Neural cell (in vitro differentiated cells): Measurements from ENCODE around the gene GFRA1. TPM values are rescaled to one million over a fixed set of nuclear protein-coding genes. Genes with fewer than 3 reads are reported as not detected.

Experiments used
- H2AFZ ChIP-seq: fragments of 200-600, 300-800 bp; sonication (generic), shearing (Covaris generic); 2 replicates; pipeline ENCODE4 v1.6.0; 2014; ENCODE audit warnings: low read depth, mild to moderate bottlenecking, antibody characterized with exemption, low read length, moderate library complexity
- H3F3A ChIP-seq: fragments of 200-600 bp; shearing (Covaris generic); 2 replicates; pipeline ENCODE4 v1.6.1; 2016; ENCODE audit warnings: mild to moderate bottlenecking, moderate library complexity, mixed read lengths, antibody characterized with exemption, low read length; ENCODE audit not compliant: insufficient read depth, poor library complexity, severe bottlenecking
- H3K27ac ChIP-seq: fragments of 200-600, 300-800 bp; sonication (generic), shearing (Covaris generic); 2 replicates; pipeline ENCODE4 v1.5.1; 2014; ENCODE audit warnings: mild to moderate bottlenecking, low read length, moderate library complexity
- H3K27me3 ChIP-seq: fragments of 300-800, 200-600 bp; sonication (generic), shearing (Covaris generic); 2 replicates; pipeline ENCODE4 v1.6.0; 2014; ENCODE audit warnings: mild to moderate bottlenecking, low read depth, low read length, moderate library complexity; ENCODE audit not compliant: insufficient read depth
- H3K36me3 ChIP-seq: fragments of 300-800, 200-600 bp; sonication (generic), shearing (Covaris generic); 2 replicates; pipeline ENCODE4 v1.5.1; 2014; ENCODE audit warnings: mild to moderate bottlenecking, antibody characterized with exemption, low read length, moderate library complexity; ENCODE audit not compliant: insufficient read depth
- H3K4me2 ChIP-seq: fragments of 300-800, 200-600 bp; sonication (generic), shearing (Covaris generic); 2 replicates; pipeline ENCODE4 v1.6.0; 2014; ENCODE audit warnings: mild to moderate bottlenecking, low read length
- H3K4me3 ChIP-seq: fragments of 300-800, 200-600 bp; sonication (generic), shearing (Covaris generic); 2 replicates; pipeline ENCODE4 v1.5.1; 2014; ENCODE audit warnings: mild to moderate bottlenecking, low read length, moderate library complexity
- H3K79me2 ChIP-seq: fragments of 200-600 bp; shearing (Covaris generic); replicated peaks from 2 replicates; pipeline ENCODE4 v1.6.0; 2014; ENCODE audit warnings: mild to moderate bottlenecking, low read length, moderate library complexity; ENCODE audit not compliant: insufficient read depth
- H3K9ac ChIP-seq: fragments of 300-800, 200-600 bp; sonication (generic), shearing (Covaris generic); 2 replicates; pipeline ENCODE4 v1.6.1; 2016; ENCODE audit warnings: mild to moderate bottlenecking, low read length, mixed read lengths
- H3K9me2 ChIP-seq: fragments of 200-600 bp; shearing (Covaris generic); 2 replicates; pipeline ENCODE4 v1.6.1; 2016; ENCODE audit warnings: mild to moderate bottlenecking, low read length, mixed read lengths; ENCODE audit not compliant: insufficient read depth
- H3K9me3 ChIP-seq: fragments of 200-600, 300-800 bp; sonication (generic), shearing (Covaris generic); 2 replicates; pipeline ENCODE4 v1.6.1; 2016; ENCODE audit warnings: mild to moderate bottlenecking, mixed run types, low read length, moderate library complexity, mixed read lengths
- H4K20me1 ChIP-seq: fragments of 200-600 bp; shearing (Covaris generic); 2 replicates; pipeline ENCODE4 v1.6.1; 2016; ENCODE audit warnings: mild to moderate bottlenecking, mixed run types; ENCODE audit not compliant: insufficient read depth
- EP300 ChIP-seq: fragments of 450-650 bp; conservative IDR thresholded peaks from 2 replicates; pipeline ENCODE4 v1.6.1; 2014; ENCODE audit warnings: antibody characterized with exemption, mild to moderate bottlenecking, moderate library complexity; ENCODE audit not compliant: poor library complexity, severe bottlenecking
- EZH2 ChIP-seq: fragments of 200-600, 300-800 bp; shearing (Covaris generic), sonication (generic); IDR thresholded peaks from 2 replicates; pipeline ENCODE4 v1.6.1; 2014; ENCODE audit warnings: antibody characterized with exemption, low read length, borderline replicate concordance, mild to moderate bottlenecking; ENCODE audit not compliant: insufficient read depth, poor library complexity, severe bottlenecking
- MXI1 ChIP-seq: fragments of 450-650 bp; conservative IDR thresholded peaks from 2 replicates; pipeline ENCODE4 v1.6.1; 2014; ENCODE audit warnings: antibody characterized with exemption, mild to moderate bottlenecking; ENCODE audit not compliant: poor library complexity, severe bottlenecking
- POLR2AphosphoS5 ChIP-seq: IDR thresholded peaks from 2 replicates; pipeline ENCODE4 v1.6.1; 2012
- RAD21 ChIP-seq: fragments of 450-650 bp; conservative IDR thresholded peaks from 2 replicates; pipeline ENCODE4 v1.6.1; 2014; ENCODE audit warnings: antibody characterized with exemption, mild to moderate bottlenecking, moderate library complexity
- SMC3 ChIP-seq: fragments of 450-650 bp; conservative IDR thresholded peaks from 2 replicates; pipeline ENCODE4 v1.6.1; 2014; ENCODE audit warnings: antibody characterized with exemption, mild to moderate bottlenecking, moderate library complexity; ENCODE audit not compliant: poor library complexity
- TAF1 ChIP-seq: IDR thresholded peaks from 2 replicates; pipeline ENCODE4 v1.6.1; 2012; ENCODE audit warnings: low read depth
- polyA plus RNA-seq: library from polyadenylated mRNA; depleted of rRNA; stranded (reverse); fragments of >200 nt; gene quantifications from 2 replicates; pipeline ENCODE4 v1.2.3, GENCODE V29; 2014
- TF ChIP-seq, protein P1 (sequence below): fragments of 450-650 bp; IDR thresholded peaks from 2 replicates; pipeline ENCODE4 v1.5.1; 2014; ENCODE audit warnings: antibody characterized with exemption, mild to moderate bottlenecking, moderate library complexity; ENCODE audit not compliant: poor library complexity, severe bottlenecking
- TF ChIP-seq, protein P2 (sequence below): IDR thresholded peaks from 2 replicates; pipeline ENCODE4 v1.6.1; 2012; ENCODE audit warnings: borderline replicate concordance

GFRA1 gene
- polyA plus RNA-seq, 1 donor from 2014 or later, result 2.3 TPM

DNA sequence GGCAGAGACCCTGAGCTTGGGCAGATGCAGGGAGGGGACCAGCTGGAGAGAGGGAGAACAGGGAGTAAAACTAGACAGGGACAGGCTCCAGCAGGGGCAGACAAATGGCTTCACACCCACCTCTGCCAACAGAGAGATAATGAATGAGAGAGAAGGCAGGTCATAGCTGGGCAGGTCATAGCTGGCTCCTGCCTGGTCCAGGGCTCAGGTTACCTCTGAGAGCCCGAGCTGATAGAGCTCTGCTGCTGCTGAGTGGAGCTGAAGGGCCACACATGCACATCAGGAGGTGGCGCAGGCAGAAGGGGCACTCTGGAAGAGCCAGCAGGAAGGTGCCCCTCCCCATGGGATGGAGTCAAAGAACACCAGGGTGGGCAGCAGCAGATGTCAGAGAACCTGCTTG lies 154.2 kb downstream of the GFRA1 start:
- Histone ChIP-seq H3K79me2 (no peaks in the 10 kb centered on the region), H3K9me3 (no peaks in the 10 kb centered on the region), H3F3A (no peaks in the 10 kb centered on the region), H4K20me1 (no peaks in the 10 kb centered on the region), H3K27me3 (no peaks in the 10 kb centered on the region), H3K9me2 (no peaks in the 10 kb centered on the region), H3K9ac (no peak overlapping the region), H2AFZ (no peak overlapping the region), H3K36me3 (no peaks in the 10 kb centered on the region), H3K4me3 (no peak overlapping the region), H3K27ac (no peak overlapping the region), H3K4me2 (no peak overlapping the region)
- TF ChIP-seq EZH2, result no peak
- no peak for TF ChIP-seq MXI1
- no peak for TF ChIP-seq SMC3
- TF ChIP-seq EP300, result no peak
- TF ChIP-seq, protein P1, sequence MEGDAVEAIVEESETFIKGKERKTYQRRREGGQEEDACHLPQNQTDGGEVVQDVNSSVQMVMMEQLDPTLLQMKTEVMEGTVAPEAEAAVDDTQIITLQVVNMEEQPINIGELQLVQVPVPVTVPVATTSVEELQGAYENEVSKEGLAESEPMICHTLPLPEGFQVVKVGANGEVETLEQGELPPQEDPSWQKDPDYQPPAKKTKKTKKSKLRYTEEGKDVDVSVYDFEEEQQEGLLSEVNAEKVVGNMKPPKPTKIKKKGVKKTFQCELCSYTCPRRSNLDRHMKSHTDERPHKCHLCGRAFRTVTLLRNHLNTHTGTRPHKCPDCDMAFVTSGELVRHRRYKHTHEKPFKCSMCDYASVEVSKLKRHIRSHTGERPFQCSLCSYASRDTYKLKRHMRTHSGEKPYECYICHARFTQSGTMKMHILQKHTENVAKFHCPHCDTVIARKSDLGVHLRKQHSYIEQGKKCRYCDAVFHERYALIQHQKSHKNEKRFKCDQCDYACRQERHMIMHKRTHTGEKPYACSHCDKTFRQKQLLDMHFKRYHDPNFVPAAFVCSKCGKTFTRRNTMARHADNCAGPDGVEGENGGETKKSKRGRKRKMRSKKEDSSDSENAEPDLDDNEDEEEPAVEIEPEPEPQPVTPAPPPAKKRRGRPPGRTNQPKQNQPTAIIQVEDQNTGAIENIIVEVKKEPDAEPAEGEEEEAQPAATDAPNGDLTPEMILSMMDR, result no peak
- no peak for TF ChIP-seq RAD21
- TF ChIP-seq, protein P2, sequence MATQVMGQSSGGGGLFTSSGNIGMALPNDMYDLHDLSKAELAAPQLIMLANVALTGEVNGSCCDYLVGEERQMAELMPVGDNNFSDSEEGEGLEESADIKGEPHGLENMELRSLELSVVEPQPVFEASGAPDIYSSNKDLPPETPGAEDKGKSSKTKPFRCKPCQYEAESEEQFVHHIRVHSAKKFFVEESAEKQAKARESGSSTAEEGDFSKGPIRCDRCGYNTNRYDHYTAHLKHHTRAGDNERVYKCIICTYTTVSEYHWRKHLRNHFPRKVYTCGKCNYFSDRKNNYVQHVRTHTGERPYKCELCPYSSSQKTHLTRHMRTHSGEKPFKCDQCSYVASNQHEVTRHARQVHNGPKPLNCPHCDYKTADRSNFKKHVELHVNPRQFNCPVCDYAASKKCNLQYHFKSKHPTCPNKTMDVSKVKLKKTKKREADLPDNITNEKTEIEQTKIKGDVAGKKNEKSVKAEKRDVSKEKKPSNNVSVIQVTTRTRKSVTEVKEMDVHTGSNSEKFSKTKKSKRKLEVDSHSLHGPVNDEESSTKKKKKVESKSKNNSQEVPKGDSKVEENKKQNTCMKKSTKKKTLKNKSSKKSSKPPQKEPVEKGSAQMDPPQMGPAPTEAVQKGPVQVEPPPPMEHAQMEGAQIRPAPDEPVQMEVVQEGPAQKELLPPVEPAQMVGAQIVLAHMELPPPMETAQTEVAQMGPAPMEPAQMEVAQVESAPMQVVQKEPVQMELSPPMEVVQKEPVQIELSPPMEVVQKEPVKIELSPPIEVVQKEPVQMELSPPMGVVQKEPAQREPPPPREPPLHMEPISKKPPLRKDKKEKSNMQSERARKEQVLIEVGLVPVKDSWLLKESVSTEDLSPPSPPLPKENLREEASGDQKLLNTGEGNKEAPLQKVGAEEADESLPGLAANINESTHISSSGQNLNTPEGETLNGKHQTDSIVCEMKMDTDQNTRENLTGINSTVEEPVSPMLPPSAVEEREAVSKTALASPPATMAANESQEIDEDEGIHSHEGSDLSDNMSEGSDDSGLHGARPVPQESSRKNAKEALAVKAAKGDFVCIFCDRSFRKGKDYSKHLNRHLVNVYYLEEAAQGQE, result no peak
- no peak for TF ChIP-seq POLR2AphosphoS5
- TF ChIP-seq TAF1, result no peak

DNA sequence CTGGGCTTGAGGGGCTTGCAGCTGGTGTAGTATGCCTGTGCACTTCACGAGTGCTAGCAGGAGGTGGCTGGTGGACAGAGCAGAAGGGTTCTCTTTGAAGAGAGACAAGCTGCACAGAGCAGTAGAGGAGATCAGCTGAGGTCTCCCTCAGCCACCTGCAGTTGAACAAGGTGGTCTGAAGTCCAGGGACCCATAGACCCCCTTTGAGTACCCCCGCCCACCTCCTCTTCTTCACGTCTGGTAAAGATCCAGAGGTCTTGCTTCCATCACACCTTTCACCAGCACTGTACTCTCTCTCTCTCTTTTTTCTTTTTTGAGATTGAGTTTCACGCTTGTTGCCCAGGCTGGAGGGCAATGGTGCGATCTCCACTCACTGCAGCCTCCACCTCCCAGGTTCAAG lies 157.2 kb downstream of the GFRA1 start:
- H2AFZ ChIP-seq, result no peak overlapping the region
- no peaks in the 10 kb centered on the region for H3K9me2 ChIP-seq
- H3K9ac ChIP-seq, result no peak overlapping the region
- TF ChIP-seq MXI1 (no peak), EZH2 (no peak), SMC3 (no peak), EP300 (no peak), TAF1 (no peak), RAD21 (no peak), POLR2AphosphoS5 (no peak)
- TF ChIP-seq, protein P2, result no peak
- TF ChIP-seq, protein P1, result no peak
- H3F3A ChIP-seq, result no peaks in the 10 kb centered on the region
- H3K27me3 ChIP-seq, result no peaks in the 10 kb centered on the region
- no peak overlapping the region for H3K4me2 ChIP-seq
- H4K20me1 ChIP-seq, result no peaks in the 10 kb centered on the region
- no peaks in the 10 kb centered on the region for H3K9me3 ChIP-seq
- no peaks in the 10 kb centered on the region for H3K79me2 ChIP-seq
- H3K4me3 ChIP-seq, result no peak overlapping the region
- no peak overlapping the region for H3K27ac ChIP-seq
- H3K36me3 ChIP-seq, result no peaks in the 10 kb centered on the region
